ENCODE measurements around the gene TAOK2.

Gene TAOK2

GRCh38 chr16:29988346-29989075 is 14.8 kb downstream of the TAOK2 start:
- no peak for DNase-seq

- no peak for DNase-seq
These were observed 15.6 kb downstream of the TAOK2 start for GRCh38 chr16:29989111-29989858.

- no peak for DNase-seq
These were observed 16.4 kb downstream of the TAOK2 start for GRCh38 chr16:29990034-29990433.

GRCh38 chr16:29990883-29991570 is 17.4 kb downstream of the TAOK2 start:
- no peak for DNase-seq

GRCh38 chr16:29991571-29991904 is 17.9 kb downstream of the TAOK2 start:
- DNase-seq = no peak

- no peak for DNase-seq
These were observed 18.8 kb downstream of the TAOK2 start for GRCh38 chr16:29992344-29992967.

GRCh38 chr16:29993191-29993902 is 19.7 kb downstream of the TAOK2 start:
- no peak for DNase-seq

GRCh38 chr16:29993903-29994599 is 20.4 kb downstream of the TAOK2 start:
- no peak for DNase-seq

- peak; percentile 67 for DNase-seq
These were observed 21.1 kb downstream of the TAOK2 start for GRCh38 chr16:29994600-29995323.

- DNase-seq = peak; percentile 81
These were observed 21.7 kb downstream of the TAOK2 start, which contains the start of gene HIRIP3 for GRCh38 chr16:29995324-29995910. HIRIP3 (minus strand) TSS chr16:29995617; CDS start chr16:29995605, 12 bp downstream.

GRCh38 chr16:29995911-29996765 is 22.5 kb downstream of the TAOK2 start, which contains the start of gene INO80E:
INO80E (plus strand) TSS chr16:29996241; CDS start chr16:29996311, 70 bp downstream.
- DNase-seq = peak; percentile 100

- DNase-seq = no peak
These were observed 23.1 kb downstream of the TAOK2 start for GRCh38 chr16:29996766-29997250.

- no peak for DNase-seq
These were observed 25.9 kb downstream of the TAOK2 start for GRCh38 chr16:29999605-30000004.

- no peak for DNase-seq
These were observed 27.3 kb downstream of the TAOK2 start for GRCh38 chr16:30000735-30001631.

GRCh38 chr16:30002614-30003346 is 29.1 kb downstream of the TAOK2 start:
- DNase-seq = no peak

GRCh38 chr16:30003670-30004423 is 30.2 kb downstream of the TAOK2 start:
- no peak for DNase-seq

GRCh38 chr16:30004424-30004776 is 30.7 kb downstream of the TAOK2 start:
- DNase-seq = no peak

Measured in activated CD8-positive, alpha-beta memory T cell treated with anti-CD3 and anti-CD28 coated beads, Interleukin-2, amount 50 U/mL, for 4 hours (primary cell).